Measurements from ENCODE around the gene ASTL. TPM values are rescaled to one million over a fixed set of nuclear protein-coding genes. Genes with fewer than 3 reads are reported as not detected.
"Not testable (repeated sequence)": the region's sequence is repeated elsewhere in the genome, so short reads cannot be mapped to it uniquely, and the experiment has no call there.

Gene ASTL
- total RNA-seq, 1 donor from 2014 or later = not detected

- H4K20me1 ChIP-seq (ENCODE audit: low read depth) = no peaks in the 10 kb centered on the region
- H3K4me3 ChIP-seq = no peak overlapping the region
- H2AFZ ChIP-seq (replicated peaks) = no peak overlapping the region
- H3K4me1 ChIP-seq = peaks cover 11% of the 10 kb centered on the region
- H3F3A ChIP-seq (ENCODE audit: low read depth) = peaks cover 7% of the 10 kb centered on the region
- Mint-ChIP-seq H3K4me1 (peaks cover 14% of the 10 kb centered on the region), H3K36me3 (no peaks in the 10 kb centered on the region), H3K27me3 (ENCODE audit: insufficient read depth, low read depth) (peaks cover 16% of the 10 kb centered on the region), H3K4me3 (no peak overlapping the region), H3K9me3 (peaks cover under 1% of the 10 kb centered on the region), H3K27ac (no peak overlapping the region)
- TF ChIP-seq EZH2phosphoT487 (IDR thresholded peaks at IDR 0.05) = no peak
- no peak for TF ChIP-seq CTCF (IDR thresholded peaks at IDR 0.05)
- no peak for TF ChIP-seq EZH2 (IDR thresholded peaks at IDR 0.05)
- H3K27me3 ChIP-seq = no peaks in the 10 kb centered on the region
- H3K9me3 ChIP-seq (ENCODE audit: low read depth) = no peaks in the 10 kb centered on the region
- no peak overlapping the region for H3K27ac ChIP-seq
- no peaks in the 10 kb centered on the region for H3K79me2 ChIP-seq (ENCODE audit: low read depth)
- H3K4me2 ChIP-seq = no peak overlapping the region
- no peak for DNase-seq (ENCODE audit: low spot score)
- no peak overlapping the region for H3K9ac ChIP-seq
- H3K36me3 ChIP-seq = no peaks in the 10 kb centered on the region
These were observed 52.6 kb downstream of the ASTL start for GRCh38 chr2:96085541-96086355.

GRCh38 chr2:96084858-96085518, 53.3 kb downstream of the ASTL start:
- not testable (repeated sequence) for H3K79me2 ChIP-seq (ENCODE audit: low read depth); H3K9ac ChIP-seq; H3K4me1 Mint-ChIP-seq; H3K9me3 ChIP-seq (ENCODE audit: low read depth); H3K4me1 ChIP-seq; H4K20me1 ChIP-seq (ENCODE audit: low read depth); H3K4me3 Mint-ChIP-seq; H3K9me3 Mint-ChIP-seq; DNase-seq (ENCODE audit: low spot score); H3K27me3 ChIP-seq; H3K4me2 ChIP-seq; H3K4me3 ChIP-seq; H3F3A ChIP-seq (ENCODE audit: low read depth); H3K36me3 Mint-ChIP-seq; H3K36me3 ChIP-seq; H2AFZ ChIP-seq (replicated peaks); H3K27ac ChIP-seq
- peak overlapping the region; percentile 89 for H3K27ac Mint-ChIP-seq
- H3K27me3 Mint-ChIP-seq (ENCODE audit: insufficient read depth, low read depth) = peaks cover 11% of the 10 kb centered on the region

- H3K36me3 Mint-ChIP-seq = no peaks in the 10 kb centered on the region
- Histone ChIP-seq H3K27me3 (no peaks in the 10 kb centered on the region), H4K20me1 (ENCODE audit: low read depth) (no peaks in the 10 kb centered on the region), H3K79me2 (ENCODE audit: low read depth) (no peaks in the 10 kb centered on the region), H2AFZ (replicated peaks) (no peak overlapping the region), H3K4me3 (no peak overlapping the region), H3K27ac (no peak overlapping the region), H3K9me3 (ENCODE audit: low read depth) (no peaks in the 10 kb centered on the region), H3F3A (ENCODE audit: low read depth) (no peaks in the 10 kb centered on the region), H3K4me1 (no peaks in the 10 kb centered on the region), H3K36me3 (no peaks in the 10 kb centered on the region), H3K4me2 (no peak overlapping the region), H3K9ac (no peak overlapping the region)
- peaks cover 3% of the 10 kb centered on the region for H3K9me3 Mint-ChIP-seq
- no peak for TF ChIP-seq CTCF (IDR thresholded peaks at IDR 0.05)
- no peak for TF ChIP-seq EZH2phosphoT487 (IDR thresholded peaks at IDR 0.05)
- TF ChIP-seq EZH2 (IDR thresholded peaks at IDR 0.05) = no peak
- no peak for DNase-seq (ENCODE audit: low spot score)
- no peak overlapping the region for H3K4me3 Mint-ChIP-seq
- peaks cover 12% of the 10 kb centered on the region for H3K27me3 Mint-ChIP-seq (ENCODE audit: insufficient read depth, low read depth)
- H3K27ac Mint-ChIP-seq = peak overlapping the region; percentile 69
- H3K4me1 Mint-ChIP-seq = peaks cover 6% of the 10 kb centered on the region
These were observed 54.1 kb downstream of the ASTL start for GRCh38 chr2:96083989-96084857.

Measured in neural progenitor cell (in vitro differentiated cells).